HPDE6-E6E7 (cell line): ENCODE measurements around the gene NAALADL2.

Experiments used
- DNase-seq: peaks from one replicate; pipeline ENCODE4 v3.0.0; 2011; ENCODE audit warnings: missing footprints; ENCODE audit errors: extremely low spot score

Gene NAALADL2

GRCh38 chr3:175308097-175308496 lies 449.0 kb downstream of the NAALADL2 start:
- DNase-seq = no peak

- DNase-seq = no peak
Observed at GRCh38 chr3:175310046-175310445, 450.9 kb downstream of the NAALADL2 start.

GRCh38 chr3:175311404-175311803 lies 452.3 kb downstream of the NAALADL2 start:
- DNase-seq = no peak

- no peak for DNase-seq
Observed at GRCh38 chr3:175311946-175312345, 452.8 kb downstream of the NAALADL2 start.

- no peak for DNase-seq
Observed at GRCh38 chr3:175312791-175313190, 453.7 kb downstream of the NAALADL2 start.

GRCh38 chr3:175316799-175317198 lies 457.7 kb downstream of the NAALADL2 start:
- DNase-seq = no peak

- DNase-seq = no peak
Observed at GRCh38 chr3:175325440-175325839, 466.3 kb downstream of the NAALADL2 start.

- DNase-seq = no peak
Observed at GRCh38 chr3:175326041-175326440, 466.9 kb downstream of the NAALADL2 start.

GRCh38 chr3:175329373-175329772 lies 470.2 kb downstream of the NAALADL2 start:
- DNase-seq = no peak

- no peak for DNase-seq
Observed at GRCh38 chr3:175335229-175335628, 476.1 kb downstream of the NAALADL2 start.

- DNase-seq = peak; percentile 14
Observed at GRCh38 chr3:175336406-175337133, 477.4 kb downstream of the NAALADL2 start.

- DNase-seq = no peak
Observed at GRCh38 chr3:175337631-175338030, 478.5 kb downstream of the NAALADL2 start.

GRCh38 chr3:175338775-175339535 lies 479.8 kb downstream of the NAALADL2 start:
- peak; percentile 63 for DNase-seq

GRCh38 chr3:175340338-175341015 lies 481.3 kb downstream of the NAALADL2 start:
- DNase-seq = no peak

- no peak for DNase-seq
Observed at GRCh38 chr3:175342196-175342595, 483.1 kb downstream of the NAALADL2 start.

- no peak for DNase-seq
Observed at GRCh38 chr3:175343946-175344345, 484.8 kb downstream of the NAALADL2 start.

- peak; percentile 72 for DNase-seq
Observed at GRCh38 chr3:175346573-175347356, 487.6 kb downstream of the NAALADL2 start.

GRCh38 chr3:175349168-175349567 lies 490.0 kb downstream of the NAALADL2 start:
- DNase-seq = no peak

- DNase-seq = no peak
Observed at GRCh38 chr3:175355801-175356335, 496.7 kb downstream of the NAALADL2 start.

GRCh38 chr3:175356899-175357324 lies 497.8 kb downstream of the NAALADL2 start:
- DNase-seq = no peak

GRCh38 chr3:175357758-175358157 lies 498.6 kb downstream of the NAALADL2 start:
- no peak for DNase-seq
